ENCODE data around the gene GPR108.

DNA sequence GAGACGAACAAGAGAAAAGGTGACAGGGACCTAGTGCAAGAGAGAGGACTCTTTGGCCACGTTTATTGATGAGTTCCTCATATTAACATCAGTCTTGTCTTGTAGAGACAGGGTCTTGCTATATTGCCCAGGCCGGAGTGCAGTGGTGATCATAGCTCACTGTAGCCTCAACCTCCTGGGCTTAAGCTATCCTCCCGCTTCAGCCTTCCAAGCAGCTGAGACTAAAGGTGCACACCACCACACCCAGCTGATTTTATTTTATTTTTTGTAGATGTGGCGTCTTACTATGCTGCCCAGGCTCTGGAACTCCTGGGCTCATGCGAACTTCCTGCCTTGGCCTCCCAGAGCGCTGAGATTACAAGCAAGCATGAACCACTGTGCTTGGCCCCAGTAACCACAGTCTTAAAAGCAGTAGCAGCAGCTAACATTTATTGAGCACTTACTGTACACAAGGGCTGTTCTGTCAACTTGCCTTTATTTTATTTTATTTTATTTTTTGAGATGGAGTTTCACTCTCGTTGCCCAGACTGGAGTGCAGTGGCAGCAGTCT, 30.9 kb upstream of the GPR108 start:
- TF ChIP-seq, protein P1, sequence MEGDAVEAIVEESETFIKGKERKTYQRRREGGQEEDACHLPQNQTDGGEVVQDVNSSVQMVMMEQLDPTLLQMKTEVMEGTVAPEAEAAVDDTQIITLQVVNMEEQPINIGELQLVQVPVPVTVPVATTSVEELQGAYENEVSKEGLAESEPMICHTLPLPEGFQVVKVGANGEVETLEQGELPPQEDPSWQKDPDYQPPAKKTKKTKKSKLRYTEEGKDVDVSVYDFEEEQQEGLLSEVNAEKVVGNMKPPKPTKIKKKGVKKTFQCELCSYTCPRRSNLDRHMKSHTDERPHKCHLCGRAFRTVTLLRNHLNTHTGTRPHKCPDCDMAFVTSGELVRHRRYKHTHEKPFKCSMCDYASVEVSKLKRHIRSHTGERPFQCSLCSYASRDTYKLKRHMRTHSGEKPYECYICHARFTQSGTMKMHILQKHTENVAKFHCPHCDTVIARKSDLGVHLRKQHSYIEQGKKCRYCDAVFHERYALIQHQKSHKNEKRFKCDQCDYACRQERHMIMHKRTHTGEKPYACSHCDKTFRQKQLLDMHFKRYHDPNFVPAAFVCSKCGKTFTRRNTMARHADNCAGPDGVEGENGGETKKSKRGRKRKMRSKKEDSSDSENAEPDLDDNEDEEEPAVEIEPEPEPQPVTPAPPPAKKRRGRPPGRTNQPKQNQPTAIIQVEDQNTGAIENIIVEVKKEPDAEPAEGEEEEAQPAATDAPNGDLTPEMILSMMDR (optimal IDR thresholded peaks at IDR 0.05 in 1 of 3, IDR thresholded peaks at IDR 0.05 in 1 of 3, conservative IDR thresholded peaks at IDR 0.05 in 1 of 3; ENCODE audit: extremely low read depth in 1 of 3, insufficient read depth in 2 of 3, low read length in 3 of 3), result no peak
- TF ChIP-seq EZH2 (IDR thresholded peaks at IDR 0.05; ENCODE audit: low read length), result no peak

Data from keratinocyte (primary cell).